ENCODE data around the gene PREP.

Gene PREP

DNA sequence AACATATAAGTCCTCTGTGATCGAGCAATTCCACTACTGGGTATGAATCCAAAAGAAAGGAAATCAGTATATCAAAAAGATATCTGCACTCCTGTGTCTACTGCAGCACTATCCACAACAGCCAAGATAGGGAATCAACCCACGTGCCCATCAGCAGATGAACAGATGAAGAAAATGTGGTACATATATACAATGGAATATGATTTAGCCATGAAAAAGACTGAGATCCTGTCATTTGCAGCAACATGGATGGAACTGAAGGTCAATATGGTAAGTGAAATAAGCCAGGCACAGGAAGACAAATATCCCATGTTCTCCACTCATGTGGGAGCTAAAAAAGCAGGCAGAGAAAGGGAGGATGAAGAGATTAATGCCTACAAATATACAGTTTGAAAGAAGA, 127.3 kb downstream of the PREP start:
- H3K27me3 ChIP-seq (replicated peaks in 2 of 5; ENCODE audit: control insufficient read depth in 4 of 5, insufficient read depth in 5 of 5, low read length in 4 of 5): no peaks in the 10 kb centered on the region
- H3K9me3 ChIP-seq (ENCODE audit: control extremely low read depth in 1 of 5, control insufficient read depth in 4 of 5, insufficient read depth in 2 of 5, low read depth in 1 of 5, low read length in 4 of 5): peaks cover 0 to 4% (median 0%) of the 10 kb centered on the region in 5 experiments
- no peak overlapping the region for H3K4me3 ChIP-seq (ENCODE audit: control insufficient read depth in 1 of 7, extremely low read depth in 1 of 7, insufficient read depth in 4 of 7, low read depth in 2 of 7, low read length in 6 of 7)
- H3K36me3 ChIP-seq (ENCODE audit: control insufficient read depth in 4 of 4, insufficient read depth in 4 of 4, low read length in 3 of 4): peaks cover 9 to 36% (median 24%) of the 10 kb centered on the region in 4 experiments
- no peak overlapping the region for H3K27ac ChIP-seq (ENCODE audit: insufficient read depth in 1 of 2, low read depth in 1 of 2, low read length in 2 of 2, poor library complexity in 1 of 2, severe bottlenecking in 2 of 2)
- 100% methylated on average over 1 of the region's 2 CpGs for WGBS (ENCODE audit: insufficient coverage)
- no peak for DNase-seq
- no peaks in the 10 kb centered on the region for H3K4me1 ChIP-seq (ENCODE audit: control extremely low read depth in 1 of 4, control insufficient read depth in 4 of 4, insufficient read depth in 4 of 4, low read length in 3 of 4)
- POLR2A ChIA-PET: no interaction called here
- CTCF ChIA-PET: interaction anchor here (1.3 to 1.6 kb wide), 2 partner anchors 15 to 32 kb away, joined by 3 to 4 read pairs; no protein-coding TSS in a partner anchor

DNA sequence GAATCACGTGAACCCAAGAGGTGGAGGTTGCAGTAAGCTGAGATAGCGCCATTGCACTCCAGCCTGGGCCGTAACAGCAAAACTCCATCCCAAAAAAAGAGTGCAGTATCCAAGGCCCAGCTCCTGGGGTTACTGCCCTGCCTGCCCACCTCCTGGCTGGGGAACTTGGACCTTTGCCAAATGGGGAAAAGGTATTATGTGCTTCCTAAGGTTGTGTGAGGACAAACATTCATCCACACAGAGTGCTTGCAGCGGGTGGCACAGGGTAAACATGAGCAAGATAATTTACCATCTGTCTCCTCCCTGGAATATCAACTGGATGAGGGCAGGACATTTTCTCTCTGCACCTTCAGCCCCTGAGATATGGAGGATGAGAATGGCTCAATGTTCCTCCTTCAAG, 128.2 kb downstream of the PREP start:
- DNase-seq: no peak
- Histone ChIP-seq H3K27me3 (replicated peaks in 2 of 5; ENCODE audit: control insufficient read depth in 4 of 5, insufficient read depth in 5 of 5, low read length in 4 of 5) (no peaks in the 10 kb centered on the region), H3K9me3 (ENCODE audit: control extremely low read depth in 1 of 5, control insufficient read depth in 4 of 5, insufficient read depth in 2 of 5, low read depth in 1 of 5, low read length in 4 of 5) (peaks cover 0 to 4% (median 0%) of the 10 kb centered on the region in 5 experiments), H3K36me3 (ENCODE audit: control insufficient read depth in 4 of 4, insufficient read depth in 4 of 4, low read length in 3 of 4) (peaks cover 9 to 33% (median 23%) of the 10 kb centered on the region in 4 experiments), H3K27ac (ENCODE audit: insufficient read depth in 1 of 2, low read depth in 1 of 2, low read length in 2 of 2, poor library complexity in 1 of 2, severe bottlenecking in 2 of 2) (no peak overlapping the region), H3K4me3 (ENCODE audit: control insufficient read depth in 1 of 7, extremely low read depth in 1 of 7, insufficient read depth in 4 of 7, low read depth in 2 of 7, low read length in 6 of 7) (no peak overlapping the region), H3K4me1 (ENCODE audit: control extremely low read depth in 1 of 4, control insufficient read depth in 4 of 4, insufficient read depth in 4 of 4, low read length in 3 of 4) (no peaks in the 10 kb centered on the region)
- POLR2A ChIA-PET: no interaction called here
- 78% methylated on average over 3 of the region's 4 CpGs for WGBS (ENCODE audit: insufficient coverage)
- CTCF ChIA-PET: no interaction called here

DNA sequence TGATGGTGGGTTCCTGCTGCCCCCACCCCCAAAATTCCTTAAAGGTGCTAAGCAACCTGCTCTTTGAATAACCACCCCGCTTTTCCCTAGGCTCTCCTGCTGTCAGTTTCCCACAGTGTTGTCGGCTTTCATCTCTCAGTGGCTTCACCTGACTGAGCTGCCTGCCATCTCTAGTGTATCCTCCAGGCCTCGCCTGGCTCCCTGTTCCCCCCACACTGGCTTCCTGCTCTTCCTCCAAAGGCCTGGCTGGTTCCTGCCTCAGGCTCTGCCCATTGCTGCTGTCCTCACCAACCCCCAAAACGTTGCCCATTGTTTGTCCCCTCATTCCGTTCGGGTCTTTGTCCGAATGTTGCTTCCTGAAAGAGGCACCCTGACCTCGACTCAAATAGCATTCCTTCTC, 129.3 kb downstream of the PREP start:
- Histone ChIP-seq H3K4me3 (ENCODE audit: control insufficient read depth in 1 of 7, extremely low read depth in 1 of 7, insufficient read depth in 4 of 7, low read depth in 2 of 7, low read length in 6 of 7) (no peak overlapping the region), H3K36me3 (ENCODE audit: control insufficient read depth in 4 of 4, insufficient read depth in 4 of 4, low read length in 3 of 4) (peaks cover 9 to 31% (median 21%) of the 10 kb centered on the region in 4 experiments), H3K27me3 (replicated peaks in 2 of 5; ENCODE audit: control insufficient read depth in 4 of 5, insufficient read depth in 5 of 5, low read length in 4 of 5) (no peaks in the 10 kb centered on the region), H3K4me1 (ENCODE audit: control extremely low read depth in 1 of 4, control insufficient read depth in 4 of 4, insufficient read depth in 4 of 4, low read length in 3 of 4) (no peaks in the 10 kb centered on the region), H3K9me3 (ENCODE audit: control extremely low read depth in 1 of 5, control insufficient read depth in 4 of 5, insufficient read depth in 2 of 5, low read depth in 1 of 5, low read length in 4 of 5) (peaks cover 0 to 4% (median 0%) of the 10 kb centered on the region in 5 experiments), H3K27ac (ENCODE audit: insufficient read depth in 1 of 2, low read depth in 1 of 2, low read length in 2 of 2, poor library complexity in 1 of 2, severe bottlenecking in 2 of 2) (no peak overlapping the region)
- 94% methylated on average over 4 of the region's 8 CpGs for WGBS (ENCODE audit: insufficient coverage)
- ChIA-PET CTCF (no interaction called here), POLR2A (no interaction called here)
- DNase-seq: no peak

- Histone ChIP-seq H3K9me3 (ENCODE audit: control extremely low read depth in 1 of 5, control insufficient read depth in 4 of 5, insufficient read depth in 2 of 5, low read depth in 1 of 5, low read length in 4 of 5) (peaks cover 0 to 4% (median 0%) of the 10 kb centered on the region in 5 experiments), H3K27ac (ENCODE audit: insufficient read depth in 1 of 2, low read depth in 1 of 2, low read length in 2 of 2, poor library complexity in 1 of 2, severe bottlenecking in 2 of 2) (no peak overlapping the region), H3K27me3 (replicated peaks in 2 of 5; ENCODE audit: control insufficient read depth in 4 of 5, insufficient read depth in 5 of 5, low read length in 4 of 5) (no peaks in the 10 kb centered on the region), H3K4me3 (ENCODE audit: control insufficient read depth in 1 of 7, extremely low read depth in 1 of 7, insufficient read depth in 4 of 7, low read depth in 2 of 7, low read length in 6 of 7) (no peak overlapping the region), H3K36me3 (ENCODE audit: control insufficient read depth in 4 of 4, insufficient read depth in 4 of 4, low read length in 3 of 4) (peaks cover 6 to 23% (median 16%) of the 10 kb centered on the region in 4 experiments), H3K4me1 (ENCODE audit: control extremely low read depth in 1 of 4, control insufficient read depth in 4 of 4, insufficient read depth in 4 of 4, low read length in 3 of 4) (no peaks in the 10 kb centered on the region)
- POLR2A ChIA-PET: no interaction called here
- peak in 2 of 3 donors; percentile 10 to 24 for DNase-seq
- CTCF ChIA-PET: no interaction called here
- 37% methylated on average over 6 of the region's 6 CpGs for WGBS (ENCODE audit: insufficient coverage)
Measured at GRCh38 chr6:105272786-105273185, 130.1 kb downstream of the PREP start.

DNA sequence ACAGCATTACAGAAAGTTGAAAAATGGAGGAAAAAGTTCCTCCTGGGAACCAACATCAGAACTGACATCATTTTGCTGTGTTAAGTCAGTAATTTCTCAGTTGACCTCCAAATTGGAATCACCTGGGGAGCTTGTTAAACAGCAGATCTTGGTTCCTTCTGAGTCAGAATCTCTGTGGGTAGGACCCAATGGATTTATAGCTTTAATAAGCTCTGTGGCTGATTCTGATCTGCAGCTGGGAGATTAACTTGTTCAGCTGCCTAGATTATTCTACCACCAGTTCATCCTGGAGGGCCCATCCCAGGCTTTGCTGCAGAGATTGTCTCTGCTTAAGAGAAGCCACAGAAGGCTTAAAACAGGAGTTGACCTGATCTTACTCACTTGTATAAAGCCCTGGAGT, 132.4 kb downstream of the PREP start:
- ChIA-PET CTCF (no interaction called here), POLR2A (interaction anchor here (1.1 kb wide), 1 partner anchor 19 kb away, joined by 3 read pairs; no protein-coding TSS in a partner anchor)
- Histone ChIP-seq H3K36me3 (ENCODE audit: control insufficient read depth in 4 of 4, insufficient read depth in 4 of 4, low read length in 3 of 4) (peaks cover 0 to 8% (median 4%) of the 10 kb centered on the region in 4 experiments), H3K4me3 (ENCODE audit: control insufficient read depth in 1 of 7, extremely low read depth in 1 of 7, insufficient read depth in 4 of 7, low read depth in 2 of 7, low read length in 6 of 7) (no peak overlapping the region), H3K9me3 (ENCODE audit: control extremely low read depth in 1 of 5, control insufficient read depth in 4 of 5, insufficient read depth in 2 of 5, low read depth in 1 of 5, low read length in 4 of 5) (peaks cover 0 to 3% (median 0%) of the 10 kb centered on the region in 5 experiments), H3K4me1 (ENCODE audit: control extremely low read depth in 1 of 4, control insufficient read depth in 4 of 4, insufficient read depth in 4 of 4, low read length in 3 of 4) (no peaks in the 10 kb centered on the region), H3K27ac (ENCODE audit: insufficient read depth in 1 of 2, low read depth in 1 of 2, low read length in 2 of 2, poor library complexity in 1 of 2, severe bottlenecking in 2 of 2) (no peak overlapping the region), H3K27me3 (replicated peaks in 2 of 5; ENCODE audit: control insufficient read depth in 4 of 5, insufficient read depth in 5 of 5, low read length in 4 of 5) (no peaks in the 10 kb centered on the region)
- DNase-seq: no peak

DNA sequence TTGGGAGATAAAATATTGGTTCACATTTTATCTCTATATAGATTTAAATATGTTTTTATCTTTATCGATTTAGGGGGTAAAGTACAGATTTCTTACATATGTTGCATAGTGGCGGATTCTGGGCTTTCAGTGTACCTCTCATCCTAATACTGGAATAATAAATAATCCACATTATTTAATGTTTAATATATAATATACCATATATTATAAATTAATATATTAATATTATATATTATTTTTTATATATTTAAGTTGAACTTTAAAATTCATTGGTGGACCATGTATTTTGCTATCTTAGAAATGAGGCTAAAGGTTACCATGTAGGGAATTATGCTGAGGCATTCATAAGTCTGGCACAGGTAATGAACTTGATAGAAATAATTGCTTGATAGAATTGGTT, 133.5 kb downstream of the PREP start:
- ChIA-PET POLR2A (no interaction called here), CTCF (no interaction called here)
- H3K27ac ChIP-seq (ENCODE audit: insufficient read depth in 1 of 2, low read depth in 1 of 2, low read length in 2 of 2, poor library complexity in 1 of 2, severe bottlenecking in 2 of 2): no peak overlapping the region
- WGBS (ENCODE audit: insufficient coverage): no CpG with 5 or more reads among the region's 2 CpGs
- DNase-seq: no peak
- no peaks in the 10 kb centered on the region for H3K4me1 ChIP-seq (ENCODE audit: control extremely low read depth in 1 of 4, control insufficient read depth in 4 of 4, insufficient read depth in 4 of 4, low read length in 3 of 4)
- H3K4me3 ChIP-seq (ENCODE audit: control insufficient read depth in 1 of 7, extremely low read depth in 1 of 7, insufficient read depth in 4 of 7, low read depth in 2 of 7, low read length in 6 of 7): no peak overlapping the region
- H3K9me3 ChIP-seq (ENCODE audit: control extremely low read depth in 1 of 5, control insufficient read depth in 4 of 5, insufficient read depth in 2 of 5, low read depth in 1 of 5, low read length in 4 of 5): peaks cover 0 to 3% (median 0%) of the 10 kb centered on the region in 5 experiments
- no peaks in the 10 kb centered on the region for H3K27me3 ChIP-seq (replicated peaks in 2 of 5; ENCODE audit: control insufficient read depth in 4 of 5, insufficient read depth in 5 of 5, low read length in 4 of 5)
- H3K36me3 ChIP-seq (ENCODE audit: control insufficient read depth in 4 of 4, insufficient read depth in 4 of 4, low read length in 3 of 4): no peaks in the 10 kb centered on the region

- no peak for DNase-seq
- H3K4me1 ChIP-seq (ENCODE audit: control extremely low read depth in 1 of 4, control insufficient read depth in 4 of 4, insufficient read depth in 4 of 4, low read length in 3 of 4): no peaks in the 10 kb centered on the region
- peaks cover 0 to 3% (median 0%) of the 10 kb centered on the region in 5 experiments for H3K9me3 ChIP-seq (ENCODE audit: control extremely low read depth in 1 of 5, control insufficient read depth in 4 of 5, insufficient read depth in 2 of 5, low read depth in 1 of 5, low read length in 4 of 5)
- CTCF ChIA-PET: no interaction called here
- no peak overlapping the region for H3K27ac ChIP-seq (ENCODE audit: insufficient read depth in 1 of 2, low read depth in 1 of 2, low read length in 2 of 2, poor library complexity in 1 of 2, severe bottlenecking in 2 of 2)
- 100% methylated on average over 6 of the region's 6 CpGs for WGBS (ENCODE audit: insufficient coverage)
- H3K27me3 ChIP-seq (replicated peaks in 2 of 5; ENCODE audit: control insufficient read depth in 4 of 5, insufficient read depth in 5 of 5, low read length in 4 of 5): no peaks in the 10 kb centered on the region
- POLR2A ChIA-PET: no interaction called here
- no peaks in the 10 kb centered on the region for H3K36me3 ChIP-seq (ENCODE audit: control insufficient read depth in 4 of 4, insufficient read depth in 4 of 4, low read length in 3 of 4)
- H3K4me3 ChIP-seq (ENCODE audit: control insufficient read depth in 1 of 7, extremely low read depth in 1 of 7, insufficient read depth in 4 of 7, low read depth in 2 of 7, low read length in 6 of 7): no peak overlapping the region
Measured at GRCh38 chr6:105263685-105264610, 138.9 kb downstream of the PREP start.

Measured in common myeloid progenitor, CD34-positive (primary cell).